8988T (cell line): Measurements from ENCODE around the gene CLRN3.

Experiments
- DNase-seq: peaks from one replicate; pipeline ENCODE4 v3.0.0; 2011

Gene CLRN3

DNA sequence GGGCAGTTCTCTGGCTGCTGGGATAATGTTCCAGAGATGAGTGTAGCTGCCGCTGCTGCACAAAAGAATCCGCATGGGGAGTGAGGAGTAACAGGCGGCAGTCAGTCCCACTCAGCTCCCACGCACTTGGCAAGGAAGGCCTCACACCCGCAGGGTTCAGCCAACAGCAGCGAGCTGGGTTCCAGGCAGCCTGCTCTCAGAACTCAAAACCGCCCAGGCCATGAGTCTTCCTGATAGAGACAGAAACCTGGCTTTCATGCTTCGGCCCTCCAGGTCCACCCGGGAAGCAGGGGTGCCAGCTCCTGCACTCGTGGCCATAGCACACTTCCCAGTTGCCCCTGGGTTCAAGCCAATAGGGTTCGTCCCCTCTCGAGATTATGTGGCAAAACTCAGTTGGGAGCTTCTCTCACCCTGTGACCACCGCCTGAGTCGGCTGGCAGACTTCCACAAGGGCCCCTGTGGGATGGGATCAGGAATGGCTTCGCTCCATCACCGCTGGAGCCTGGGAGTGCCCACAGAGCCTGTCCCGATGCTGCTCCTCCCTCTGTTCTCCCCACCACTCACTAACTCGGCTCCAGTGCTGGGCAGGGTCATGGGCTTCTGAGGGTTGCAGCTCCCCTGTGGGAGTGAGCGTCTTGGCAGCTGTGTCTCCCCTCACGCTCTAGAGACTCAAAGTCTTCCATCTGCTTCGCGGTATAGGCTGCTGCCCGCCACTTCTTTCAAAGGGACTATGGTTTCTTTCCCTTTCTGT is 20.6 kb downstream of the CLRN3 start:
- no peak for DNase-seq

DNA sequence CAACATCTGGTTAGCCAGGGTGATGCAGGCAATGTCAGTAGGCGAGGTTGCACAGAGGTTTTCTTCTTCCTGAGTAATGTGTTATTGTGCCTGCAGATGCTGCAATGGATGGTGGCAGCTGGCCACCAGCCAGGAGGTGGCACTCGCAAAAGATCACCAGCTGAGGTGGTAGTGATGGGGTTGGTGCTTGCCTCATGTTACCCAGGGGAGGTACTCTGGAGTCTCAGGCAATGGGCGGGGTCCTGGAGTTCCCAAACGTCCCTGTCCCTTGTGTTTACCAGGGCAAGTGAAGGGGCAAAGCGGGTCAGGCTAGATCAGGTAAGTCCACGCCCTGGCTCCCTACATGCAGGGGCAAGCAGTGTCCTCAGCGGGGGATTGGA is 21.1 kb downstream of the CLRN3 start:
- DNase-seq = no peak

DNA sequence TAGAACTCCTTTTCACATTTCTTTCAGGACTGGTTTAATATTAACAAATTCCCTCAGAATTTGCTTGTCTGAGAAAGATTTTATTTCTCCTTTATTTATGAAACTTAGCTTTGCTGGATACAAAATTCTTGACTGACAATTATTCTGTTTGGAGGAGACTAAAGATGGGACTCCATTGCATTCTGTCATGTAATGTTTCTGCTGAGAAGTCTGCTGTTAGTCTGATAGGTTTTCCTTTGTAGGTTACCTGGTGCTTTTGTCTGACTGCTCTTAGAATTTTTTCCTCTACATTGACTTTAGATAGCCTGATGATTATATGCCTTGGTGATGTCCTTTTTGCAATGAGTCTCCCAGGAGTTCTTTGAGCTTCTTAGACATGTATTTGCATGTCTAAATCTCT is 23.4 kb downstream of the CLRN3 start:
- no peak for DNase-seq

DNA sequence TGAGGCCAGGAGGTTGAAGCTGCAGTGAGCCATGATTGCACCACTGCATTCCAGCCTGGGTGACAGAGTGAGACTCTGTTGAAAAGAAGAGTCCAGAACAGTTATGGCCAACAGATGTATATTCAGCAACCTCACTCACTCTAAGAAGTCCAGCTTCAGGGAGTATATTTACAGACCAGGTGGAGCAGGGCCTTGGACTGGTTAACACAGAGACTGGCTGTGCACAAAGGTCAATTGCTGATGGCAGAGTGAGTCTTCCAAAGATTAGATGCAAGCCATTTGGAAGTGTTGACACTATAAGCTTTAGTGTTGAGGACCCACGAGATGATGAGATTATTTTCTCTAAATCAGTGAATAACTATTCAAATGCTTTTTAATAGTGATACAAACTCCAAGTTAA is 24.9 kb downstream of the CLRN3 start:
- no peak for DNase-seq

DNA sequence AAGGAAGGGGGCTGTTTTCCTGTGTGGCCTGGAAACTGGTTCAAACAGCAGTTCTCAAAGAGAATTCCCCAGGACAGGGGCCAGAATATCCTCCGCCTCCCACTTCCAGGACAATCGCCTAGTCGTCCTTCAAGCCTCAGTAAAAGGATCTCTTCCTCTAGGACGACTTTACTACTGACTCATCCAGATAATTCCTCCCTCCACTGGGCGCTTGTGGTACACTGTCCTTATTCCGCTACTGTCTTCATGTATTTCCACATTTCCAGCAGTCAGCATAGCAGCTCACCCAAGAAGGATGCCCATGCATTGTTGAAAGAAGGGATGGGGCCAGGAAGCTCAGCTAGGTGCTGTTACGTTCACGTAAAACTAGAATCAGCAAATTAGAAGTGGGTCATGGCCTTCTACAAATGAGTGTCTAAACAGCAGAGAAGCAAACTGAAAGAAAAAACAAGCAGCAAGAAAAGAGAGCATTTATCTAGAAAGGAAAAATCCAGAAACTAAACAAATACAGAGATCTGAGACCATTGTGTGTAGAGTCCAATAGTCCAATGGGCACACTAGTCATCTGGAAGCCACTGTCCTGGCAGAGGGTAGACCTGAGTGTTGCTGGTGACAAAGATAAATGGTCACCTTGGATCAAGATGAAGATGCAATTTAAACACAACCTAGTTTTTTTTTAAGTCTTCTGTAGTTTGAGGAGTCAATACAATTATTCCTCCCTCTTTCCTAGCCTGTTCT is 26.3 kb downstream of the CLRN3 start:
- DNase-seq = no peak

DNA sequence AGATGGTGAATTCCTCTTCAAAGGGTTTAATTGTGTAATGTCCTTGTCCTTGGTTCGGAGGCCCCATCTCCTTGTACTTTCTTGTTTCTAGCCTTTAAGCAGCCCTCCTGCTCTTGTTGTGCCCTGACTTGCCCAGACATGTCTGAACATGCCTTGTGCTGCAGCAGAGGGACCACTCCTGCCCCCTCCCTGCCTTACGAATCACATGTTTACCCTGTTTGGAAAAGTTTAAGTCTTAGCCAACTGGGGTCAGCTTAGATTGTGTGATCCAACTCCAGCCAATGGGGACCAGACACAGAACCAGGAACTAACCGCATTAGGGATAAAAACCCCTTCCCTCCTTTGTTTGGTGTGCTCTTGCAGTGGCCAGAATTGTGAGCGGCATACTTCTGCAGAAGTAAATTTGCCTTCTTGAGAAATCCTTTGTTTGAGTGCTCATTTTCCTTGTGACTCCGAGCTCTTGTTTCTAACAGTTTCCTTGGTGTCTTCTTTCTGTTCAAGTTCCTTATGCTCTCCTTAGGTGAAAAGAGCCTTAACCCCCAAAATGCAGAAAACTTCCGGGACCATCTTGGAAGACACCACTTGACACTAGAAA is 29.4 kb downstream of the CLRN3 start:
- no peak for DNase-seq

DNA sequence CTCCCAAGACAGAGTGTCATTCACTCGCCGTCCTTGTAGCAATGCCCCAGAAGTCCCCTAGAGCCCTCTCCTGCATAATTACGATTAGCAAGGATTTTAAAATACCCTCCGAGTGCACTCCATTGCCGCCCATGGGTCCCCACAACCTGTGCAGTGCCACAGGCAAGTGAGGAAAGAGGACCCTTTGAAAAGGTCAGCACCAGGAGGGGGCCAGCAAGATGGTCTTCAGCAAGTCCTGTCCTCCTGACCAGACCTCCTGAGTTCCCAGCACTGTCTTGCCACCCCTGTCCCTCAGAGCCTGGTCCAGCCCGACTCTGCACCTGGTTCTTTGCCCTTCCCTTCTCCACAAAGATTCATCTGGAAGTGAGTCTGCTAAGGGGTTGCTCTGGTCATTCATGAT is 32.1 kb downstream of the CLRN3 start:
- no peak for DNase-seq

DNA sequence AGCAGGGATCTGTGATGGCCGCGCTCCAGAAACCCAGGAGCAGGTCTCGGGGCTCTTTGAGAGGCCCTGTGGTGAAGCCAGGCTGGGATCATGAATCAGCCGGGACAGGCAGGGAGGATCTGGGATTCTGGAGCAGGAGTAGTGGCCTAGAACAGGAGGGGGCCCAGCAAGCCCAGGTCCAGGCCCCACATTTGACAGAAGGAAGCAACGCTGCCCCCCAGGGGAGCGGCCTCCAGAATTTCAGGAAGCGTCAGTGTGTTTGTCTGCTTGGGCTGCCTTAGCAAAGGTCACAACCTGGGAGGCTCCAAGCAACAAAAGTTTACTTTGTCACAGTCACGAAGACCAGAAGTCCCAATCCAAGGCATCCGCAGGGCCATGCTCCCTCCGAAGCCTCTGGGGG is 36.8 kb downstream of the CLRN3 start:
- DNase-seq = no peak

DNA sequence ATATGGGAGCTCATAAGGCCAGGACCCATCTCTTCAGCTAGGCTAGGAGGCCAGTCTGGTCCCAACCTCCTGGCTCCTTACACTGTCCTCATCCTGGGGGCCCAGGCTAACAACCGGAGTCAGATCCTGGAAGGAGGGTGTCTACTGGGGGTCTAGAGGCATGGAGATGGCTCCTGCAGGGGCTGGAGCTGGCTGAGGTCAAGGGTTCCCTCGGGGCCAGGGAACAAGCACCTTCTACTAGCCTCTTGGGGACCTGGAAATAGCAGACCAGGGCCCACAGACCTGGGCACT is 37.2 kb downstream of the CLRN3 start:
- no peak for DNase-seq

DNA sequence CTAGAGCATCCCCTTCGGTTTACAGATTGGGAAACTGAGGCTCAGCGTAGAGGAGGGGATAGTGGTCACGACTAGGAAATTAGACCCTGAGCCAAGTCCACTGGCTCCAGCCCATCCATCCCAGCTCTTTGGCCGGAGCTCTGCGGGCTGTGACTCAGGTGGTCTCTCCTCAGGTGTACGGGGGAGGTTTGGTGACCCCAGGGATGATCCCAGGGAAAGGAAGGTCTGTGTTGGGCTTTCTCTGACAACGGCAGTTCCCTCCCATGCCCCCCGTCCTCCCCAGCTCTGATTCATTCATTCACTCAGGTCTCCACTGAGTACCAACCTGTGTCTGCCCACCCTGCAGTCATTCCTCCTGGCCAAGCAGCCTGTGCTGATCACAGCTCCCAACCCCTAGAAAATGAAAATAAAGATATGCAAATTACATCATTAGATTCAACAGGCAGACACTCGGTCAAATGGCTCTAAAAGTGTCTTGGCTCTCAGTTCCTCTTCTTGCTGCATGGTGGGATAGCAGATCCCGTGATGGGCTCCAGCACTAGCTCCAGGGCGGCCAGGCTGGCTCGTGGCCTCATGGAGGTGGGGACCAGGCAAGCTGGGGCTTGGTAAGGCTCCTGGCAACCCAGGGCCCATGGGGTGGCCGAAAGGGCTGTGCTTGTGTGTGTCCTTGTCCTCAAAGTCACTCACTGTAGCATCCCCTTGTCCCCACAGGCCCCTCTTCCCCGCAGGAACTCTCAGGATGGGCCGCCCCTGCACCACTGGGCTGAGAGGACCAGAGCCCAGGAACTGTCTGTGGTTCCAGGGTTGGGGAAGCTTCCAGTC is 37.8 kb downstream of the CLRN3 start:
- no peak for DNase-seq

DNA sequence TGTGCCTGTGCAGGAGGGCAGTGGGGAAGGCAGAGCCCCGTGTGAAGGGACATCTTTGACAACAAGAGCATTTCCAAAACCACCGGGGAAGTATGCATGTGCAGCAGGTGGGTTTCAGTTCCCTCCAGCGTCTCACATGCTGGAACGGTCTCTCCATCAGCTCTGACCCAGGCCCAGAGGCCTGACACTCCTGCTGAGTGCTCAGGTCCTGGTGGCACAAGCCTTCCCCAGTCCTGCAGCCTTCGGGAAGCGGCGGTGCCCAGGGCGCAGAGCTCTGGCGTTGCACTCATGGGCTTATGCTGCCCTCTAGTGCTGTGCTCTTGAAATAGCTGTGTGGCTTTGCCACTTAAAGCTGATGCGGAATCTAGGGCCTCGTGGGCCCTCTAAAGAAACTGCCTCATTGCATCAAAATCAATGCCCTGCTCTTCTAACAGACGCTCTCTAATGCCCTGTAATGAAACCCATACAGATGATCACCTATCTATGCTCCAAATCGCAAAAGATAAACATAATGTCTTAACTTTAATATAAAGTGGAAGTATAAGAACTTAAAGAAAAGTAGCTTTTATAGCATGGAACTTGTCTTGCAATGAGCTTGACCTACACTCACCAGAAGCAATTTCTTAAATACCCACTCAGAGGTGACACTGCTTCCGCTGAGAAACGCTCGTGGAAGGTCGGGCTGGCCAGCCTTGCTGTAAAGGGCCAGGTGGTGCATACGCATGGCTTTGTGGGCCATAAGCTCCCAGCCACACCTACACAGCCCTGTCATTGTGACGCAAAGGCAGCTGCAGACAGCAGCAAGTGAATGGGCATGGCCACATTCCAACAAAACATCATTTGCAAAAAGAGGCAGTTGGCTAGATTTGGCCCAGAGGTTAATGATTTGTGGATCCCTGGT is 38.6 kb downstream of the CLRN3 start:
- peak; percentile 78 for DNase-seq

DNA sequence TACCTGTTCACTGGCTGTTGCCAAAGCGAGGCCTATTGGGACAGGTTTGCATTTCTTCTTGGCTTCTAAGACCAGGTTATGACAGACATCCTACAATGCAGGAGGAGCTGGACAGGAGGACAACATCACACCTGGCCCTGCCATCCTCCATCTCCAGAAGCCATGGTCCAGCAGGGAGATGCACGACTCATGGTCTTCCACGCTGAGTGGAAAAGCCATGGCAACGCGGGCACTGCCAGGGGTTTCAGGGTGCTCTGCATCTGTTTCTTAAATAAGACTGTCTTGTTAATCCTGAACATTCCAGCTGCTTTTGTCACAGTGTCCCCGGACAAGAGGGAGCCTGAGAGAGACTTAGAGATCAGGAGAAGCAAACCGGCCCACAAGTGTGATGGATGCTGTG is 40.3 kb downstream of the CLRN3 start:
- DNase-seq = no peak

DNA sequence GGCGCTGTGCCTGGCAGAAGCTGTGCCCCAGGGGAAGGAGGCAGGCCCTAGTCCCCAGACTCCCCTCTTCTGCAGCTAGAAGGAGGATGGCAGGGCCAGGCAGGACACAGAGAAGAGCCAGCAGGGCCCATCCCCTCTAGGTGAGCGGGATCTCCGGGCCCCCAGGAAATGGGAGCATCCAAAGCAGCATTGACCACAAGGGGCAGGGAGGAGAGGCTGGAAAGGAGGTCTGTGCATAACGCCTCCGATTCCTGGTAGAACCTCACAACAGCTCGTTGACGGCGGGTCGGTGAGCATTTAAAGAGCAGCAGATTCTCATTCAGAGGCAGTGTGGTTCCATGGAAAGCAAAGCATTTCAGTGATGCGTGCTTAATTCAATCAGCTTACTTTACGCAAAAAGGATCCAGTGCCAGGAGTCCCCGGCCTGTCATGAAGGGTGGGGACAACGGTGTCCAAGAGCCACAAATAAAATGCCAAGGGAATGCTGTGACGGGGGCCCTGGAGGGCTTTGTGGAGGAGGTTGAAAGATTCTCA is 41.0 kb downstream of the CLRN3 start:
- no peak for DNase-seq

DNA sequence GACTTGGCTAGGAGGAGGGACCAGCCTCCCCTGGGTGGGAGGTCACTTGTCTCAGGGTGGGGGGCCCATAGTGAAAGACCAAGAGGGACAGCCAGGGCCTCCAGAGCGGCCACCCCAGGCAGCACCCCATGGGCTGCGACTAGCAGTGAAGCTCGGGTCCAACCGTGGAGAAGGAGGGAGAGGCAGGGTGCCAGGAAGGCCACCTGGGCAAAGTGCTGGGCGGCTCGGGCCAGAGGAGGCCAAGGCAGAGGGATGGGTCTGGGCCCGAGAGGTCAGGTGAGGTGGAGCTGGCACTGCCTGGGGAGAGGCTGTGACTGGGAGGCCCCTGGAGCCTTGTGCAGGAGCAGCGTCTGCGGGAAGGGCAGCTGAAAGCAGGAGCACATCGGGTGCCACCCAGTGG is 41.8 kb downstream of the CLRN3 start:
- DNase-seq = no peak

DNA sequence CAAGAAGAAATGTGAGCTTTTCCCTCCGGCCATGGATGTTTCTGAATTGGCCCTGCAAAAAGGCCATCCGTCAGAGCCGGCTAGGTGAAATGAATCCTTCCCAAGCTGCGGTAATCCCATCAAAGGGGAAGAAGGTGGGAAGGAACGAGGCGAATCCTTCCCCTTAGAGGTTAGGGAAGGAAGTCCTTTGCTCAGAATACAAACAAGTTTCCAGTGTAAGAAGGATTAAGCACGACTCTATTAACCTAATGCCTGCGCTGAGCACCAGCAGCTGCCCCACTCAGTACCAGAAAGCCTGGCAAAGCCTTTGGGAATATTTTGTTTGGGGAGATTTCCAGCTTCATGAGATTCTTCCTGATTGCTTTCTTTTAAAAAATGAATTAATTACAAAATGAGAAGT is 42.8 kb downstream of the CLRN3 start:
- DNase-seq = no peak

DNA sequence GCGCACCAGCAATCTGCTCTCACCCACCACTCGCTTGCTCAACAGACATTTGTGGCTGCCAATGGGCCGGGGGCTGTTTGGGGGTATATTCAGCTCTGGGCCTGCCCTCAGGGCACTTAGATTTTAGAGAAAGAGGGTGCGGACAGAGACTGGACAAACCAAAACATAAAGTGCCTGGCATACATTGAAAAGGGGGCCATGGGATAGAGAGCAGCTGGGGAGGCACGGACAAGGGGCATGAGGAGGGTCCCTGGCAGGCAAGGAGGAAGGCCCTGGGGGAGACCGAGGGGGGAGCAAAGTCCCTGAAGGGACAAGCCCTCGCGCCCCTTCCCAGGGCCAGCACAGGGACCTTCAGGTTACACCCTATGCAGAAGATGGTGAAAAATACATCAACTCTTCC is 43.5 kb downstream of the CLRN3 start:
- no peak for DNase-seq

DNA sequence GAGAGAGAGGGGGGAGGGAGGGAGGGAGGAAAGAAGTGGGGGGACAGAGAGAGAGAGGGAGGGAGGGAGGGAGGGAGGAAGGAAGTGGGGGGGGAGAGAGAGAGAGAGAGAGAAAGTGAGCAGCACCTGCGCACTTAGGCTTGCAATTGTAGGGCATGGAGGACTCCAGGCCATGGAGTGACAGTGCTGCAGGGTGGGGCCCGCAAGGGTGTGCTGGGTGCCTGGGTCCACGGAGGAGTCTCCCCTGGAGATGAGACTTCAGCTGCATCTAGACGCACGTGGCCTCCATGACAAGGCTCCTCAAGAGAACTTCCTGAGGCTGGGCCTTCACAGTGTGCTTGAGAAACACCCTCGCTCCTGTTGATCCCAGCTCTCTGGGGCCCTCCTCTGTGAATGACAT is 44.5 kb downstream of the CLRN3 start:
- no peak for DNase-seq

DNA sequence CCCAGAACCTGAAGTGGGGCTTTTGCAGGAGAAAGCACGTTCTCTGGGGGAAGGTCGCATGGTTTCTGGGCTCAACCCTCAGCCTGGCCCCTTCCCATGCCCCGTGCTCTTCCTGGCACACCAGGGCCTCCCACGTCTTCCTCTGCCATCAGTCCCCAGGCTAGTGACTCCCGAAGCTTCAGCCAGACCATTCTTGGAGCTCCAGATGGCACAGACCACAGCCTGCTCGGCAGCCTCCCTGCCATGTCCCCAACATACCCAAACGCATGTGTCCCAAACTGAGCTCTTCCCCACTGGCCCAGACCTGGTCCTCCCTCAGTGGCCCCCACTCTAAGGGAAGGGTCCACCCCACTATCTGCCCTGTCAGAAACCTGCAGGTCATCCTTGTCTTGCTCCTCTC is 47.0 kb downstream of the CLRN3 start:
- DNase-seq = no peak

DNA sequence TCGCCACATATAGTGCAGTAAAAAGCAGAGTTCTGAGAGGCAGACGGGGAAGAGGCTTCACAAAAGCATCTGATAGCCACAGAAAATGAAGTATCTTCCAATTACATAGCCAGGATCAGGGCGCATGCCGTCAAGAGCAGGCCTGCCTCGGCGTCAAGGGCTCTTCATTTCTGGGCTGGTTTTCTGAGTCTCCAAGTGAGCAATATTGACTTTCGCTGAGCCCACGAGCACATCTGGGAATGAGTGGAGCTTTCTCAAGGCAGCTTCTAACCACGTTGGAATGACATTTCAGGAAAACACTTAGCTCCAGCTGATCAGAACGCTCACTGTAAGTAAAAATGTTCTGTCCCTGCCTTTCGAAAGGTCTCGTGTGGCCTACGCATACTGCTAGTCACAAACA is 51.9 kb downstream of the CLRN3 start:
- DNase-seq = no peak

DNA sequence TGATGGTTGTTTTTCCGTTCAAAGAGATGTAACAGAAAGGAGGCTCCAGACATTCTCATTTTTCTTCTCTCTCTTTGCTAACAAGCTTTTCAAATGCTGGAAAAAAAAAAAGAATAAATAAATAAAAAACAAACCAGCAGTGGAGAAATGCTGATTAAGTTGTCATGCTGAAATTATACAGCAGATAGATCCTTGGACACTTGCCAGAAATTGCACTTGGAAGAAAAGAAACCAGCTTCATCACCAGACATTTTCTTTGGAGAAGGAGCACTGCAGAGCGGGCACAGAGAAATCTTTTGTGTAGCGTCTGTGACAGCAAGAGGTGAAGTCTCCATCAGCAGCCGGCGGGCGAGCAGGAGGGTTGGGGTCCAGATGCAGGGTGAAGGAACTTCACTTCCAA is 55.8 kb downstream of the CLRN3 start:
- no peak for DNase-seq

DNA sequence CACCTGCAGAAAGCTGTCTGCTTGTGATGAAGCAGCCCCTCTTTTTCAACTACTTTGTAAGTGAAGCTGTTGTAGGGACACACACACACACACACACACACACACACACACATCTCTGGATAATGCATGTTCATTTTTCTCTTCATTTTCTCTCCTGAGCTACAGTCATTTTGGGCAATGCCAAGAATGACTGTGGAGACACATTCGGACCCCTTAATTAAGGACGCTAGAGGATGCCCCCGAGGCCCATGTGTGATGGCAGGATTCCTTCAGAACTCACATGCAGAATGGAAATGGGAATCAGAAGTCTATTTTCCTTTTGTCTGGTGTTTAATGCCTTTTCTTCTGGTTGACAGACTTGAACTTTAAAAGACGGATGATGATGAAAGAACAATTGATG is 56.6 kb downstream of the CLRN3 start:
- no peak for DNase-seq

DNA sequence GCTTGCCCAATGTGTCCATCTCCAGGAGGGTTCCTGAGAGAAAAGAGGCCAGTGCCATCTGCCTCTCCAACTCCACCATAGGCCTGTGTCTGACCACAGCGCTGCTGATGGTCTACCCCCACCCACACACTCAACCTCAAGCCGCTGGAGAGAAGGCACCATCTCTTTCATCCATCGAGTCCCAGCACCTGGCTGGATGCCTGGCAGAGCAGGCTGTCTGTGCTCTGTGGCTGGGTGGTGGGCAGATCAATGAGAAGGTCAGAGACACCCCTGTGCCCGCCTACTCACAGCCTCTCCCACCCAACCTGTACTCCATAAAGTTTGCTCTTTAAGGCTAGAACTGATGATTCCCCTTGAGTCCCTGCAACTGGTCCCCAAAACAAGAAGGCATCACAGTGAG is 58.0 kb downstream of the CLRN3 start:
- DNase-seq = no peak
